Measurements from ENCODE around the gene GPR176.

DNA sequence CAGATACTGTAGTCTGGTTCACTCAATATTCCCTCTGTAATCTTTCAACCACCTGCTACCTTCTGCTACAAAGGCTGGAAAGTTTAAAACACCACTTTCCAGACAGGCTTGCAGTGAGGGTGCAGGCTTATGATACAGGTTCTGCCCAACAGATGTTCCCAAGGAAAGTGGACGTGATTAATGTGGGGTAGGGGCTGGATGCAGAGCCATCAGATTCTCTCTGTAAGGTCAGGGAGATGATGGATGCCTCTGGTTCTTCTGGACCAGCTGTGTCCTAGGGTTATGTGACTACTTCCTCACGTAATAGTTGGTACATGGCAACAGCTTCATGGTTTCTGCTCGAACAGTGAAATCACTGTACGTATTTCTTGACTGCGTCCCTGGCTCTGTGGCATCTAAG lies 11.1 kb downstream of the GPR176 start:
- TF ChIP-seq CTBP1 (IDR thresholded peaks at IDR 0.05; ENCODE audit: borderline replicate concordance) (no peak), FOXK2 (IDR thresholded peaks at IDR 0.05) (no peak), FOXM1 (IDR thresholded peaks at IDR 0.05; ENCODE audit: borderline replicate concordance) (no peak)

Measured in HEK293T (cell line).